Activated CD8-positive, alpha-beta memory T cell treated with anti-CD3 and anti-CD28 coated beads for 36 hours (primary cell): ENCODE results near the gene DERA. TPM values are rescaled to one million over a fixed set of nuclear protein-coding genes. Genes with fewer than 3 reads are reported as not detected.
"Not testable (repeated sequence)": the region's sequence is repeated elsewhere in the genome, so short reads cannot be mapped to it uniquely, and the experiment has no call there.

ENCODE experiments used
- CTCF ChIA-PET: fragments of 350-600 bp; sonication (Branson Sonifier 250); formaldehyde crosslinking; loops from one replicate; lab custom pipeline; 2021; ENCODE audit warnings: antibody characterized with exemption; lab: Charles Lee
- POLR2A ChIA-PET: fragments of 350-600 bp; sonication (Branson Sonifier 250); formaldehyde crosslinking; loops from one replicate; lab custom pipeline; 2021; ENCODE audit warnings: antibody characterized with exemption; lab: Charles Lee
- total RNA-seq, 2 experiments: library from RNA; stranded (reverse); gene quantifications; one replicate each; pipeline ENCODE4 v1.2.3, GENCODE V29; 2021

Gene DERA
- total RNA-seq, 2 experiments from 2014 or later, result 25.3 to 27.0 TPM

DNA sequence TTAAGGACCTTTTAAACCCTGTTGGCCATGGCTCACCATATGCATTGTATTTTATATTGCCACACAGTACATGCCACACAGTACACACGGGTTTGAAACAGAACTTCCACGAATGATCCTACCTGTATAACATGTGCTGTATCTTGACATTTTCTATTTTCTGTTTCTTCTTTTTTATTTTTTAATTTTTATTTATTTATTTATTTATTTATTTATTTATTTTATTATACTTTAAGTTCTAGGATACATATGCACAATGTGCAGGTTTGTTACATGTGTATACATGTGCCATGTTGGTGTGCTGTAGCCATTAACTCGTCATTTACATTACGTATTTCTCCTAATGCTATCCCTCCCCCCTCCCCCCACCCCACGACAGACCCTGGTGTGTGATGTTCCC, 32.4 kb downstream of the DERA start:
- CTCF ChIA-PET, POLR2A ChIA-PET: not testable (repeated sequence)

DNA sequence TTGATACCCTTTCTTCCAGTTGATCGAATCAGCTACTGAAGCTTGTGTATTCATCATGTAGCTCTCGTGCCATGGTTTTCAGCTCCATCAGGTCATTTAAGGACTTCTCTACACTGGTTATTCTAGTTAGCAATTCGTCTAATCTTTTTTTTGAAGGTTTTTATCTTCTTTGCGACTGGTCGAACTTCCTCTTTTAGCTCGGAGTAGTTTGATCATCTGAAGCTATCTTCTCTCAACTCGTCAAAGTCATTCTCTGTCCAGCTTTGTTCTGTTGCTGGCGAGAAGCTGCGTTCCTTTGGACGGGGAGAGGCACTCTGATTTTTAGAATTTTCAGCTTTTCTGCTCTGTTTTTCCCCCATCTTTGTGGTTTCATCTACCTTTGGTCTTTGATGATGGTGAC, 37.3 kb downstream of the DERA start:
- POLR2A ChIA-PET, result not testable (repeated sequence)
- CTCF ChIA-PET, result interaction anchor here (0.6 kb wide), 1 partner anchor 22 kb away, joined by 3 read pairs; no protein-coding TSS in a partner anchor

DNA sequence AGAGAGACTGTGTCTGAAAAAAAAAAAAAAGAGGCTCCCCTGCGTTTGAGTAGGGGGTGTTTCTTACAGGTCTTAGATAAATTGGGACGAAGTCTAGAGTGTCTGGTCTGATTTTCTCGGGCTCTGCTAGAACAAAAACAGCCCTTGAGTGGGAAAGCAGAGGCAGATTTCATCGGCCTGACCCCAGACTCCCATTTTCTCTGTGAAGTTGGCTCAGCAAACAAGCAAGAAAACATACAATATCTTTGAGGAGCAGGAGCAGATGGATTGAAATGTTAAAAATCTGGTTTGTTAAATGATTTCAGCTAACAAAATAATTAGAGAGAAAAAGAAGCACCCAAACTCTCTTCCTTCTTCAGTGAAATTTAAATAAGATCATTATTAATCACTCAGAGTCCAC, 44.1 kb downstream of the DERA start:
- POLR2A ChIA-PET, result no interaction called here
- CTCF ChIA-PET, result no interaction called here

DNA sequence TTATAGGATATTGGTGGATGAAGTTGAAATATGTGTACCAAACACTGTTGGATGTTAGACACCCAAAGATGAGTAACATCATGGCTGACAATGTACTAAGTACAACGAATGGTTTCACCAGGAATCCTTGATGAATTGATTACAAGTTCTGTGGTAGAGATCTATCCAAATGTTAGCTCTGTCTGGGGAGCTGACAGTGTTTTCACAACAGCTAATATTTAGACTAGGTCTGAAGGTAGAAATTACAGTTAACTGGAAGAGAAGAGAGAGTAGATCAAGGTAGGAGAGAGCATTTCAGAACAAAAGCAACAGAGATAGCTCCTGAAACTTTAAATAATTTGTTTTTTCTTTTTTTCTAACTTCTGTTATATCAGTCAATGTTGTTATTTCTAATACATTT, 44.9 kb downstream of the DERA start:
- POLR2A ChIA-PET, result no interaction called here
- CTCF ChIA-PET, result no interaction called here

DNA sequence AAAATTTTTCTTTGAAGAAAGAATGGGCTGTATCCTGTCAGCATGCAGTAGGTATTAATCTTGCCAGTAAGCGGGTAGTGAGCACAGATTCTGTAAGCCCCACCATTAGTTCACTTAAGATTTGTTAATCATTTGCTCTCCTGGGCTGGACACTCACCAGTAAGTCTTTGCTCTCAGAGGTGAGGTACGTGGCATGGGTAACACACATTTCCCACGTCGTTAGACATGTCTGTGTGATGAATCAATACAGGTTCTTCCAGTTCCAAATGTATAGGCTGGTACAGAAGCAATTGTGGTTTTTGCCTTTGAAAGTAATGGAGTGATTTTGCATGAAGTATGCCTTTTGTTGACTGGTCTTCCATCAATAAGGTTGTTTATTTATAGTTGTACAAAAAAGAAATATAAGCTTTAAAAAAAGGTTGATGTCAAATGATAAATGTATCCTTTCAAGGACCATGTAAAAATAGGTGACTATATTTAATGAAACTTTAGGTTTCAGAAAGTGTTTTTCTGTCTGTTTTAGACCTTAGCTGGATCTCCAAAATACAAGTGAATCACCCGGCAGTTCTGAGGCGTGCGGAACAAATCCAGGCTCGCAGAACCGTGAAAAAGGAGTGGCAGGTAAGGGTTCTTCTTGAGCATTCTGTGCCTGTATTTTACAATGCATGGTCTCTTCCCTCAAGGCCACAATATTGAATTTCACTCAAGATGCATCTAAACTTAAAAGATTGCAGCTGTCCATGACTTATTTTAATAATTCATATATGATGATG, 45.5 kb downstream of the DERA start:
- ChIA-PET CTCF (no interaction called here), POLR2A (no interaction called here)

DNA sequence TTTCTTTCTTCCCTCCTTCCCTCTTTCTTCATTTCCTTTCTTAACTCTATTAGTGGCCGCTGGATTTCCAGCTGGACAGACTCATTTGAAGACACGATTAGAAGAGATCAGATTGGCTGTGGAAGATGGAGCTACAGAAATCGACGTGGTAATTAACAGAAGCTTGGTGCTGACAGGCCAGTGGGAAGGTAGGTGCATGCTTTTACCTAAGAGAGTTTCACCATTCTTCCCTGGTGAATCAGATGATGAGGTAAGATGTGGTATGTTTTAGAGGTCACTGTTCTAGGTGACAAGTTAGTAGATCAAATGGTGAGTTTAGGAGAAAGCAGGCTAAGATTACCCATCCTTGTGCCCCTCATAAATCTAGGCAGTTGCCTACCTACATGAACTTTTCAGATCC, 51.6 kb downstream of the DERA start:
- CTCF ChIA-PET, result no interaction called here

DNA sequence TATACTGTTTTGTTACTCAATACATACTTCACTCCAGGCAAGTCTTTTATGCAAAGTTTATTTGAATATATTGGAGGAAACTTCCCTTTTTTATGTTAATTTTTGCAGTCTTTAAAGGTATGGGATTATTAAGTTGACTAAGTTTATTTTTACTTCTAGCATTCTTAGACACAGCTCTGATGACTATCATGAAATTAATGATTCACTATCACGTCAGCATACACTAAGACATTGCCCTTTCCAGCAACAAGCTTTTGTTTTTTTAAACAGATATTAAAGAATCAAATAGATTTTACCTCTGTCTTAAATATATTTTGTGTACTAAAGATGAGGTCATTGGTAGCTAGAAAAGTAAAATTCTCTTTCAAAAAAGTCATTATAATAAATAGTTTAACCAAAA, 52.1 kb downstream of the DERA start:
- ChIA-PET POLR2A (no interaction called here), CTCF (no interaction called here)

More for the DNA sequence above, 51.6 kb downstream of the DERA start:
- POLR2A ChIA-PET, result interaction anchor here (0.6 kb wide), 1 partner anchor 13 kb away, joined by 7 read pairs; no protein-coding TSS in a partner anchor

DNA sequence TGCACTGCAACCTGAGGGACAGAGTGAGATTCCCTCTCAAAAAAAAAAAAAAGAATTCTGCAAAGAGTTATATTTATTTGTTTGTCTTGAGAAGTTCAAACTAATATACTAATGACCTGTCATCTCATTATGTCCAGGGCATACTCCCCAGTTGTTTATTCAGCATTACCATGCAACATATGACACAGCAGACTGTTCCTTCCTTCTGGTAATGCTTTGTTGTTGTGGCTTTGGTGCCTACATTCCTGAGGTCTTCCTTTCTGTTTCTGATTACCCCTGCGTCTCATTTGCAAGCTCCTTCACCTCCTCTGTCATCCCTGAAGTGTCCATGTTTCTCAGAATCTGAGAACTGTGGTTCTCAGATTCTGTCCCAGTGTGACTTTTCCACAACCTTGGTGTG, 55.3 kb downstream of the DERA start:
- CTCF ChIA-PET, result no interaction called here
- POLR2A ChIA-PET, result no interaction called here

DNA sequence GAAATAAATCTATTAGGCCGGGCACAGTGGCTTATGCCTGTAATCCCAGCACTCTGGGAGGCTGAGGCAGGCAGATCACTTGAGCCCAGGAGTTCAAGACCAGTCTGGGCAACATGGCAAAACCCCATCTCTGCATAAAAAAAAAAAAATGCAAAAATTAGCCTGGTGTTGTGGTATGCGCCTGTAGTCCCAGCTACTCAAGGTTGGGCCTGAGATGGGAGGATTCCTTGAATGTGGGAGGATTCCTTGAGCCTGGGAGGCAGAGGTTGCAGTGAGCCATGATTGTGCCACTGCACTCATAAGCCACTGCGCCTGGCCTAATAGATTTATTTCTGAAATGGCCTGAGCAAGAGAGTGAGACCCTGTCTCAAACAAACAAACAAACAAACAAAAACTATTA, 55.9 kb downstream of the DERA start:
- POLR2A ChIA-PET, result not testable (repeated sequence)

DNA sequence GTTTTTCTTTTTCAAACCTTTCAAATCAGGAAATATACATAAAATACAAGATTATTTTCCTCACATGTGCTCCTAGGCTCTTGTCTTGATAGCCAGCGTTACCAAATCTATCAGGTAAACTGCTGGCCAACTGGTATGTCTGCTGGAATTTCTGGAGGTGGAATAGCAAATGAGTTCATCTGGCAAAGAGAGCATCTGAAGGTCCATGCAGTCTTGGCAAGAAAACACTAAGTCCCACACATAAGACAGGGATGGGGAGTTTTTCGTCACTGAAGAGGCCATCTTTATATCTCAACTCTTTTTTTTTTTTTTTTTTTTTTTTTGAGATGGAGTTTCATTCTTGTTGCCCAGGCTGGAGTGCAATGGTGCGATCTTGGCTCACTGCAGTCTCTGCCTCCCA, 60.1 kb downstream of the DERA start:
- ChIA-PET CTCF (no interaction called here), POLR2A (no interaction called here)

More for the DNA sequence above, 55.9 kb downstream of the DERA start:
- CTCF ChIA-PET, result not testable (repeated sequence)

DNA sequence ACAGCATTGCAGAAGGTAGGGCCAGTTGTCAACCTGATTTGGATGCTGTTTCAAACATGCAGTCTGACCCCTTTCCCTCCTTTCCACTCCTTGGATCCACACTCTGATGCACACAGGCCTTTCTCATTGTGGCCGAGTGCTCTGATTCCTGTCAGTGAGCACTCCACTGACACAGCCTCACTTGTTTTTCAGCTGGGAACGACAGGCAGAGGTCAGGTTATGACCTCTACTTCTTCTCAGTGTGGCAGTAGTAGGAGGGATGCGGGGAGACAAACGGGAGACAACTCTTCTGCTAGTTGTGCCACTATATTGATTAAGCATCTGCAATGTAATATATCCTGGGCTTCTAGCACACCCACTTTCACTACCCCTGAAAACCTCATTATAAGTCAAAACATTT, 61.8 kb downstream of the DERA start:
- ChIA-PET CTCF (no interaction called here), POLR2A (no interaction called here)

DNA sequence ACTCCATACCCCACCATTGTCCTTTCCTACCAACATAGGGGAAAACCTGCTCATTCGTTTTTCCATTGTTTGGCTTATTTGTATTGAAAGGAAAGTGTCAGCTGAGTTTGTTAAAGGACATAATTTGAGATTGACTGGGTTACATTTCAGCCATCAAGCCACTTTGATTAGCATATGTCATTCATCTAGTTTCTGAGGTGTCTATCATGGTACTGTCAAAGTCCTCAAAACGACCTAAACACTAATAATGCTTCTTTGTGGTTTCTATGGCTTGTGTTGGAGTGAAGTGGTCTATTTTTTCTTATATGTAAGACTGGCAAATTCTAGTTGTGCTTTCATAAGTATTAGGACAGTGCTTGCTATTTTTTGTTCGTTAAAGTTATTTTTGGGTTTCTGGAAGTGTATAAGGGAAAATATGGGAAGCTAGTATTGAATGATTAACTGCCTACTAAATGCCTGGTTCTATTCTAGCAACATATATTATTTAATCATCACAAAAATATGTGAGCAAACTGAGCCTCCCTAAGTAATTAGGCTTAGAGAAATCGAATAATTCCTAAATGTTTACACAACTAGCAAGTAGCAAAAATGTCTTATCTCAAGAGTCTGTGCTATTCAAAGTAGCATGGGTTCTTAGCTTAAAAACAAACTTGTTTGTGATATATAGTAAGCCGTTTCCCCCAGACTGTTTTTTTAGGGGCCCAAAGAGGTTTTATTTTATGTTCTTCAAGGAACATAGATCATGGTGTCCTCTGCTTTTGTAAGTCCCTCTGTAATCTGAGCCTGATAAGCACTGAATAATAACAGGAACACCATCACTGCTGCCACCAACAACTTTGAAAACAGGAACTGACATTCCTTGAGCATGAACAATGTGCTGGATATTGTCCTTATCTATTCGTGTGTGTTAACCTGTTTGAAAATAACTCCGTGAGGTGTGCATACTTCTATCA, 67.1 kb downstream of the DERA start:
- ChIA-PET POLR2A (no interaction called here), CTCF (interaction anchor here (0.7 kb wide), 1 partner anchor 69 kb away, joined by 3 read pairs; no protein-coding TSS in a partner anchor)

DNA sequence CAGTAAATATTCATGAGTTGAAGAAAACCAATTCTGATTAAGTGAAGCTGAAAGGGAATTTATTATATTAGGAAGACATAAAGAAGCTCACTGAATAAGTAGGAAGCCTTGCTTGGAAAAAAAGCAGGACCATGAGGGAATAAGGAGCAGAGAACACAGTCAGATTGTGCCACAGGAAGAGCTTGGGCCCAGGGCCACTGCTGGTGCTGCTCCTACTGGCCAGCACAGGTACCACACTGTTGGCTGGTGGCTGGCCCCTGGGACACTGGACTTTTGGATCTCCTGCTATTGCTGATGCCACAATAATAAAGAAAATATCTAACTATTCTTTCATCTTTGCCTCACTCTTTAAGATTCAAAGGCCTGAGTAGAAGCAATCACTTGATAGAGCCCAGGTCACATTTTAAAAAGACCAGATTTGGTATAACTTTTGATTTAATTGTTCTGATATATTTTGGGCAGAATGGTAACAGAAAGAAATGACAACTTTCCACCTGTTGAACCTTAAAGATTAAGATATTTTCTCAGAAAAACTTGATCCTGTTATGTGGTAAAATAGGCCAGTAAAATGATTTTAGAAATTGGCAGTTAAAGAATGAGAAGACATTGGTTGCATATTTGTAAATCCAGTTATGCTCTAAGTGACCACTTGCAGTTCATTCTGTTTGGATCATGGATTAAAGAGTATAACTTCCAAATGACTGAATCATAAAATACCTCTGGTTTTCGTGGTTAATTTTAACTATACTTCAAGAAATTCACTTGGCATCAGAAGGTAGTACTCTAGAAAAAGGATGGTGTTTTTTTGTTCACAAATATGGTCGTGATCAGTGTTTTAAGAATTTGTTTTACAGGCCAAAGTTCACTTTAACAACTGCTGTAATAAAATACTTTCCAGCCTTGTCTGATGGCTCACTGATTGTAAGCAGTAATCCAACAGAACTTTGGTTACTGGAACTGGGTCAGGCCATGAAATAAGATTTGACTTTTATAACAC, 68.3 kb downstream of the DERA start:
- ChIA-PET CTCF (no interaction called here), POLR2A (no interaction called here)

DNA sequence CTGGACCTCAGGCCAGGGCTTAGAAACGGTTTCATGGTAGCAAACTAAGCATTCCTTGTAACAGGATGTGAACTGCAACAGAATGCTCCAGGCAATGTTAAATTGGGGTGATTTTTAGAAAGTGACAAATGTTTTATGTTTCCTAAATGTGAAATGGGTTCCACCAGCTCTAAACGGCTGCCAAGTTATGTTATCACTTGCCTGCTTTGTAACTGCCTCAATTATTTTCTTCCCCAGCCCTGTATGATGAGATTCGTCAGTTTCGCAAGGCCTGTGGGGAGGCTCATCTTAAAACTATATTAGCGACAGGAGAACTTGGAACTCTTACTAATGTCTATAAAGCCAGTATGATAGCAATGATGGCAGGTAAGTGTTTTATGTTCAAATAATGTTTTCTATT, 70.9 kb downstream of the DERA start:
- ChIA-PET CTCF (no interaction called here), POLR2A (no interaction called here)

DNA sequence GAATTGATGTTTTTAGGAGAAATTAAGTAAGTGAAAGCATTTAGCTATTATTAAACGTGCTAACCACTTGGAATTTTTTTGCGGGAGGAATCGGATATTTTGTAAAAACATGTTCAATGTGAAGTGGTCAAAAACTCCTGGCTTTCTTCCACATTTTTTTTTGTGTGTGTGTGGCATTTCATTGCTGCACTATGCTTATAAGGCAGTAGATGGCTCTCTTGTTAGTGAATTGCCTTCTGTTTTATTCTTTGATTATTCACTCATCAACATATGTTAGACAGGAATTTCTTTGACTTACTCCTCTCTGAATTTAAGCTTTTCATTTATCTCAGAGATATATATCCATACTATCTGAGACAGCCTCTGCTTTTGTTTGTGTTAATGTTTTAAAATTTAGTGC, 71.3 kb downstream of the DERA start:
- ChIA-PET POLR2A (no interaction called here), CTCF (no interaction called here)

DNA sequence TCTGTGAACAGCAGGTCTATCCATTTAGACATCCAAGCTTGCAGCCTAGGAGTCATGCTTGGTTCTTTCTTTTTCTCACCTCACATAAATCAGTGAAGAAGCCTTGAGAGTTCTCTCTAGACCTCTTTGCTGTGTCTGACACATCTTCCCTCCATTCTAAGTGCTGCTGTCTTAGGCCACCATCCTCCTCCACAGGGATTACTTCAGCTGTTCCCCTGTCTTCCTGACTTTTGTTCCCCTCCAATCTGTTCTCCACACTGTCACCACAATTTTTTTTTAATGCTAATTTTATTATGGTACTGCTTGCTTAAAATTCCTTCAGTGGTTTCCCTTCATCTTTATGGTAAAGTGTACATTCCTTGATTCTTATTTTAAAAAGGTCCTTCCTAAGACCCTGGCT, 71.8 kb downstream of the DERA start:
- ChIA-PET POLR2A (no interaction called here), CTCF (no interaction called here)

DNA sequence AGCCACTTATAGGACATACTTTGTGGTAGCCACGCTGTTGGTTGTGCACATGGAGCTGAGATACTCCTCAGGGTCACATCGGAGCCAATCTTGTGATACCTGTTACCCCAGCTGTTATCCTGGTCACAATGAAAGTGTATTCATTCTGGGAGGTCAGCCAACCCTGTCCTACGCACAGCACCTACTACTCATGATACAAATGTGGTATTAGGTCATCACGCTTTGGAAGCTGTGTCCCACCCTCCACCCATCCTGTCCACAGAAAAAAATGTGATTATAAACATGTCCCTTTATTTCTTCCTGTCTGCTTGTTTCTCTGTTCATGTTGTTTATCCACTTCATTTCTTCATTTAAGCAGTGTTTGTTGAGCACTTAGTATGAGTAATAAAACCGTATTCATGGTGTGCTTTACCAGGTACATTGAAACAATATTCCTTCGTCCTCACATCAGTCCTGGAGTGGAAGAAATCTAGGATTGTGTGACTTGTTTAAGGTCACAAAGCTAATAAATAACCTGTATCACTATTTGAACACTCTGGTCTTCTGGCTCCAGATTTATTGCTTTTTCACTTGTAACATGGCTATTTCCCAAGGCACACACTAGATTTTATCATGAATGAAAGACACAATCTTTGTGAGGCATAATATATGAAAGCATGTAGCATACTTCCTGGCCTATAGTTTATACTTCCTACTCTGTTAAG, 73.1 kb downstream of the DERA start:
- ChIA-PET POLR2A (no interaction called here), CTCF (no interaction called here)

DNA sequence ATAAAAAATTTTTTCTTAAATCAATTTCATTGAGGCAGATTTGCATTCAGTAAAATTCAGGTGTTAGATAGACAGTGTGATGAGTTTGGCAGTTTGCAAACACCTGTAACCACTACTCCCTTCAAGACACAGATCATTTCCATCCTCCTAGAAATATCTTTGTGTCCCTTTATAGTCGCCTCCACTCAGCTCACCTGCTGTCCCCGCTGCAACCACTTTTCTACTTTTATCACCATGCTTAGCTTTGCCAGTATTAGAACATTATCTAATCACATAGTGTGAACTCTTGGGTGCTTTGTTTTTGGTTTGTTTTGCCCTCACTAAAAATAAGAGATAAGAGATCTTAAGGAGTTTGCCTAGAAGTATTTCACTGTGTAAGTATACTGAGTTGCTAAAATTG, 73.8 kb downstream of the DERA start:
- CTCF ChIA-PET, result no interaction called here

DNA sequence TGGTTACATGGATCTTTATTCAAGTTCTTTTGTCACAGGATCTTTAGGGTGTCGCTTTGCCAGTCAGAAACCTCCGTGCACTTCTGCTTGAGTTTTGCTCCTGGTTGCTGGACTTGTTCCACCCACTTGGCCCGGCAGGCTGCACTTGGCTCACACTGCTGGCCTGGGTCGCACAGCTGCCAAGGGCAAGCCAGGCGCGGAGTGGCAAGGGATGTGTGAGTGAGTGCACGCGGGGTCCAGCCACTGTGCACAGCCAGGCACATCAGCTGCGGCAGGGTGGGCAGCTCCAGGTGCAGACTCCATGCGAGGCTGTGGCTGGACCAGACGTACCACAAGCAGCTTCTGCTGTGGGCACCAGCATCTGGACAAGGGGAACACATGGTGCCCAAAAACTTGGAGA, 76.6 kb downstream of the DERA start:
- CTCF ChIA-PET, result no interaction called here

More for the DNA sequence above, 73.8 kb downstream of the DERA start:
- POLR2A ChIA-PET, result no interaction called here

More for the DNA sequence above, 76.6 kb downstream of the DERA start:
- POLR2A ChIA-PET, result no interaction called here
